Panc1 (cell line): ENCODE data around the gene TERT.

Experiments used
- POLR2AphosphoS5 ChIP-seq: IDR thresholded peaks from 2 replicates; pipeline ENCODE4 v1.6.1; 2012; ENCODE audit warnings: mild to moderate bottlenecking, low read depth, low read length, moderate library complexity
- SIN3A ChIP-seq: IDR thresholded peaks from 2 replicates; pipeline ENCODE4 v1.6.1; 2012; ENCODE audit warnings: low read depth, mild to moderate bottlenecking, low read length, moderate library complexity, borderline replicate concordance; ENCODE audit not compliant: insufficient read depth
- TCF7L2 ChIP-seq: IDR thresholded peaks from 2 replicates; pipeline ENCODE4 v1.6.1; 2011; ENCODE audit warnings: mild to moderate bottlenecking, low read depth, low read length, inconsistent platforms
- TF ChIP-seq, protein P1 (sequence below): fragments of 450-650 bp; IDR thresholded peaks from 2 replicates; pipeline ENCODE4 v1.5.1; 2017; ENCODE audit warnings: mild to moderate bottlenecking
- TF ChIP-seq, protein P2 (sequence below), 2 experiments: IDR thresholded peaks; 2 replicates each; pipeline ENCODE4 v1.6.1; 2011 to 2012; ENCODE audit warnings: low read depth in 2 of 2, control low read depth in 1 of 2, low read length in 1 of 2, mild to moderate bottlenecking in 1 of 2, moderate library complexity in 1 of 2; ENCODE audit not compliant: insufficient read depth in 1 of 2

DNA sequence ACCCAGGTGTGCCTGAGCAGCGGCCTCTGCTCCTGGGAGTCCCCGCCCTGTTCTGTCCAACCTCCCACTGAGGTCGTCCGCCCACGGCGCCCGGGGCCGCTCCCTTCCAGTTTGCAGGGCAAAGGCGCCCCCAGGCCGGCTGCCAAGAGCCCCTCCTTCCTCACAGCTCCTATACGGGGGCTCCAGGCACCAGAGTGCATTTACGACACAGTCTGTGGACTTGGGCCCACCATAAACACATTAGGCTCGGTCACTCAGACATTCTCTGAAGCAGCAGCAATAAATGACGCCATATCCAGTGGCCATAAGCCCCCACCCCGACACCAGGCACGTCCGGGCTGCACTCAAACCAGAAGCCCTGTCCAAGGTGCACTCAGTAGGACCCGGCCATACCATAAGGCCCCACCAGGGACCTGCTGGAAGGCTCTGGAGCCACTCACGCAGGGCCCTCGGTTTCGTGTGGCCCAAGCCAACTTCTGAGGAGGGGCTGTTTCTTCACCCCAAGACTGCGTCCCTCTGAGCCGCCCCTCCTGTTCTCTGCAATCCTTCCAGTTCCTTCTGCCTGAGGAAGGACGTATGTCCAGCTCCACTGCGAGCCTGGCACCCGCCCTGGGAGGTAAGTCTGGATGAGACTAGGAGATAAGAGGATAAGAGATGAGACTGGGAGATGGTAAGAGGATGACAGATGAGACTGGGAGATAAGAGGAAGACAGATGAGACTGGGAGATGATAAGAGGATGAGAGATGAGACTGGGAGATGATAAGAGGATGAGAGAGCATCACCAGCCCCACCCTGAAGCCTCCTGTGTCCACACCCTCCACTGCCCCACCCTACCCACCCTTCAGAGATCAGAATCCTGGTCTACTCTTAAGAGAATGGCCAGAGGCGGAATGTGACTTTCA lies 42.9 kb downstream of the TERT start:
- TF ChIP-seq, protein P1, sequence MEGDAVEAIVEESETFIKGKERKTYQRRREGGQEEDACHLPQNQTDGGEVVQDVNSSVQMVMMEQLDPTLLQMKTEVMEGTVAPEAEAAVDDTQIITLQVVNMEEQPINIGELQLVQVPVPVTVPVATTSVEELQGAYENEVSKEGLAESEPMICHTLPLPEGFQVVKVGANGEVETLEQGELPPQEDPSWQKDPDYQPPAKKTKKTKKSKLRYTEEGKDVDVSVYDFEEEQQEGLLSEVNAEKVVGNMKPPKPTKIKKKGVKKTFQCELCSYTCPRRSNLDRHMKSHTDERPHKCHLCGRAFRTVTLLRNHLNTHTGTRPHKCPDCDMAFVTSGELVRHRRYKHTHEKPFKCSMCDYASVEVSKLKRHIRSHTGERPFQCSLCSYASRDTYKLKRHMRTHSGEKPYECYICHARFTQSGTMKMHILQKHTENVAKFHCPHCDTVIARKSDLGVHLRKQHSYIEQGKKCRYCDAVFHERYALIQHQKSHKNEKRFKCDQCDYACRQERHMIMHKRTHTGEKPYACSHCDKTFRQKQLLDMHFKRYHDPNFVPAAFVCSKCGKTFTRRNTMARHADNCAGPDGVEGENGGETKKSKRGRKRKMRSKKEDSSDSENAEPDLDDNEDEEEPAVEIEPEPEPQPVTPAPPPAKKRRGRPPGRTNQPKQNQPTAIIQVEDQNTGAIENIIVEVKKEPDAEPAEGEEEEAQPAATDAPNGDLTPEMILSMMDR = no peak
- TF ChIP-seq POLR2AphosphoS5 = no peak
- no peak for TF ChIP-seq TCF7L2
- no peak for TF ChIP-seq SIN3A
- TF ChIP-seq, protein P2, sequence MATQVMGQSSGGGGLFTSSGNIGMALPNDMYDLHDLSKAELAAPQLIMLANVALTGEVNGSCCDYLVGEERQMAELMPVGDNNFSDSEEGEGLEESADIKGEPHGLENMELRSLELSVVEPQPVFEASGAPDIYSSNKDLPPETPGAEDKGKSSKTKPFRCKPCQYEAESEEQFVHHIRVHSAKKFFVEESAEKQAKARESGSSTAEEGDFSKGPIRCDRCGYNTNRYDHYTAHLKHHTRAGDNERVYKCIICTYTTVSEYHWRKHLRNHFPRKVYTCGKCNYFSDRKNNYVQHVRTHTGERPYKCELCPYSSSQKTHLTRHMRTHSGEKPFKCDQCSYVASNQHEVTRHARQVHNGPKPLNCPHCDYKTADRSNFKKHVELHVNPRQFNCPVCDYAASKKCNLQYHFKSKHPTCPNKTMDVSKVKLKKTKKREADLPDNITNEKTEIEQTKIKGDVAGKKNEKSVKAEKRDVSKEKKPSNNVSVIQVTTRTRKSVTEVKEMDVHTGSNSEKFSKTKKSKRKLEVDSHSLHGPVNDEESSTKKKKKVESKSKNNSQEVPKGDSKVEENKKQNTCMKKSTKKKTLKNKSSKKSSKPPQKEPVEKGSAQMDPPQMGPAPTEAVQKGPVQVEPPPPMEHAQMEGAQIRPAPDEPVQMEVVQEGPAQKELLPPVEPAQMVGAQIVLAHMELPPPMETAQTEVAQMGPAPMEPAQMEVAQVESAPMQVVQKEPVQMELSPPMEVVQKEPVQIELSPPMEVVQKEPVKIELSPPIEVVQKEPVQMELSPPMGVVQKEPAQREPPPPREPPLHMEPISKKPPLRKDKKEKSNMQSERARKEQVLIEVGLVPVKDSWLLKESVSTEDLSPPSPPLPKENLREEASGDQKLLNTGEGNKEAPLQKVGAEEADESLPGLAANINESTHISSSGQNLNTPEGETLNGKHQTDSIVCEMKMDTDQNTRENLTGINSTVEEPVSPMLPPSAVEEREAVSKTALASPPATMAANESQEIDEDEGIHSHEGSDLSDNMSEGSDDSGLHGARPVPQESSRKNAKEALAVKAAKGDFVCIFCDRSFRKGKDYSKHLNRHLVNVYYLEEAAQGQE (IDR thresholded peaks at IDR 0.05; ENCODE audit: insufficient read depth in 1 of 2, low read depth in 2 of 2, low read length in 1 of 2) = no peak
